ENCODE measurements around the gene HOXD8. TPM values are rescaled to one million over a fixed set of nuclear protein-coding genes. Genes with fewer than 3 reads are reported as not detected.

HOXD8 gene
- polyA plus RNA-seq, 1 donor: 4.0 TPM

DNA sequence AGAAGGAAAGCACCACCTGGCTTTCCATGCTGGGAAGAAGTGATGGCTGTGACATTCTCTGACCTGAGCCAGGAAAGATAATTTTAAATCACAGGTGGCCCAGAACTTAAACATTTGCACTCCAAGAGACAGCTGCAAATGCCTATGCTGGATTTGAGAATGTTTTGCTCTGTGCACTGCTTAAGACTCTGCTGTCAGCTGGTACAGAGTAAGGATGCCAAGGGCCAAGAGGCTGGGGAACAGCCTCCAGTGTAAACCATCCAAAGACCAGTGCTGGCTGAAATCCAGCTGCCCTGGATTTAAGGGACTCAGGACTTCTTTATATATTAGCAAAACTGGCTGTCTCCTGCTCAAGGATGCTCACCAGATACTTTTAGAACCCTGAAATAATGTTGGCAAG lies 3.9 kb downstream of the HOXD8 start:
- H3K36me3 ChIP-seq (ENCODE audit: control insufficient read depth, insufficient read depth, low read length): no peaks in the 10 kb centered on the region
- no peak overlapping the region for H3K27ac ChIP-seq (ENCODE audit: low read length)

DNA sequence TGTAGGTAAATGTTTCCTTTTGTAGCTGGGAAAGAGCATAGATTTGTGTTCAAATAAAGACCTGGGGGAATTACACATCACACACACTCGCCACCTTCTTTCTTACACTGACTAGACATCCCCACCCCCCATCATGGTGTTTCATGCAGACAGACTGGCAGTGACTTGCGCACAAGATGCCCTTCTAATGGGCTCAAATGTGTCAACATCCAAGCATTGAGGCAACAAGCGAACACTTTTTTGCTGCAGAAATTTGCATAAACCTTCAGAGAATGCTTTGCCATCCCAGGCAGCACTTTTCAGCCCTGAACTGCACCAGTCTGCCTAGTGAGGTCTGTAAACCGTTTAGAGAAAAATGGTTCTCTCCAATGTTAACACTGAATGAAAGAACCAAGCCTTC lies 4.5 kb downstream of the HOXD8 start:
- DNase-seq: no peak
- H3K4me3 ChIP-seq (ENCODE audit: low read length): no peak overlapping the region
- peaks cover 91% of the 10 kb centered on the region for H3K27me3 ChIP-seq (ENCODE audit: control insufficient read depth, insufficient read depth, low read length)
- WGBS (ENCODE audit: insufficient coverage, low lambda C conversion rate): no CpG with 5 or more reads among the region's 4 CpGs
- peaks cover 2% of the 10 kb centered on the region for H3K4me1 ChIP-seq (ENCODE audit: control insufficient read depth, insufficient read depth, low read length)
- H3K9me3 ChIP-seq (ENCODE audit: control insufficient read depth, low read depth, low read length): peaks cover 6% of the 10 kb centered on the region
- no peaks in the 10 kb centered on the region for H3K36me3 ChIP-seq (ENCODE audit: control insufficient read depth, insufficient read depth, low read length)
- H3K27ac ChIP-seq (ENCODE audit: low read length): no peak overlapping the region

More for the DNA sequence above, 3.9 kb downstream of the HOXD8 start:
- peaks cover 2% of the 10 kb centered on the region for H3K4me1 ChIP-seq (ENCODE audit: control insufficient read depth, insufficient read depth, low read length)
- H3K4me3 ChIP-seq (ENCODE audit: low read length): no peak overlapping the region
- DNase-seq: no peak
- H3K9me3 ChIP-seq (ENCODE audit: control insufficient read depth, low read depth, low read length): peaks cover 6% of the 10 kb centered on the region
- H3K27me3 ChIP-seq (ENCODE audit: control insufficient read depth, insufficient read depth, low read length): peaks cover 91% of the 10 kb centered on the region

DNA sequence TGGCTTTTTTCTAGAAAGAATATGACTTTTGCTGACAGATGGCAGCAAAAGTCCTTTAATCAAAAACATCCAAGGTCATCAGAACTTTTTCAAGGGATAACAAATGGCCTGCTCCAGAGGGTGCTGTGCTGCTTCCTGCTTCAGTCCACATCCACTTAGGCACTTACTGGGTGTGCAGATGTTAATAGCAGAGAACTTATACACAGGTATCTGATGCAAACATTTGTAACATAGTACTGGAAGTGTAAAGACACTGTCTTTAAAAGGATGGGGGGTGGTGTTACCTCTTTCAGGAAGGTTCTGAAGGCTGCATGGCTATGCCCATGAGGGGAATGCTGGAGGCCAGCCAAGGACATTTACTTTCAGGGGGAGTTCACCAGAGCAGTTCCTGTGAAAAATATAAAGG lies 5.5 kb downstream of the HOXD8 start:
- H3K4me1 ChIP-seq (ENCODE audit: control insufficient read depth, insufficient read depth, low read length): peaks cover 2% of the 10 kb centered on the region
- no peak overlapping the region for H3K4me3 ChIP-seq (ENCODE audit: low read length)
- DNase-seq: no peak
- H3K27ac ChIP-seq (ENCODE audit: low read length): peak overlapping the region; percentile 56
- peaks cover 95% of the 10 kb centered on the region for H3K27me3 ChIP-seq (ENCODE audit: control insufficient read depth, insufficient read depth, low read length)
- no peaks in the 10 kb centered on the region for H3K36me3 ChIP-seq (ENCODE audit: control insufficient read depth, insufficient read depth, low read length)
- H3K9me3 ChIP-seq (ENCODE audit: control insufficient read depth, low read depth, low read length): peaks cover 3% of the 10 kb centered on the region

DNA sequence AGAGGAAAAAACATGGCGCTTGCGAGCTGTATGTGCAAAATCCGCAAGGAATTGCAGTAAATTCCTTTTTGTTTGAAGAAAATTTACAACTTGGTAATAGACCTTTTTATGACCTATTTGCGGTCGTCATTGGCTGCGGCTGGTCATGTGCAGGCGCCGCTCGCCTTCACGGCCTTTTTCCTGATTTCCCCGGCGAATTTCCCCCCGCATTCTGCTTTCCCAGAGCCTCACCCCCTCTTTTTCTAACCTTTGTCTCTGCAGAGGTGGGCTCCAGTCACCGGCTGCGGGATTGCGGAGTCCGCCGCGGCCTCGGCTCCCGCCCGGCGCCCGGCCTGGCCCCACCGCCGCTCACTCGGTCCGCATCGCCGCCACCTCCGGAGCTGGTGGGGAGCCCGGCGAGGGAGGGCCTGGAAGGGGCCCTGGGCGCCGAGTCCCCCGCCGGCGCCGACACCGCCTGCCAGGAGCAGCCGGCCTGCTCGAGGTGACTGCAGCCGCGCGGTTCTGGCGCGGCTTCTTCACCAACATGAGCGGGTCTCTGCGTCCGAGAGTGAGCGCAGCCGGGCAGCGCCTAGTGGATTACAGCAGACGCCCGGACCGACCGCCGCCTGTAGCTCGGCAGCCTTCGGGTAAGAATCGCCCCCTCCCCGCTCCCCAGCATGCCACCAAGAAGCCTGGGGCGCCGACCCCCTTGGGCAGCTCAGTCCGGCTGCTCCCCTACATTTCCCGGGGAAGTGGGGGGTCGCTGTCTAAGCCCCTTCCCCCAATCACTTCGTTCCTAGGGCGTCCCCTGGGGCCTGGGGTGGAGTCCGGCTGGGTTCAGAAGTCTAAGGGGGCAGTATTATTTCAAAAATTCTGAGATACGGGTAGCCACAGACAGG lies 7.1 kb downstream of the HOXD8 start:
- H3K27ac ChIP-seq (ENCODE audit: low read length): peak overlapping the region; percentile 56
- H3K9me3 ChIP-seq (ENCODE audit: control insufficient read depth, low read depth, low read length): peaks cover 6% of the 10 kb centered on the region
- peak in 1 of 2 donors; percentile 54 for DNase-seq
- peaks cover 93% of the 10 kb centered on the region for H3K27me3 ChIP-seq (ENCODE audit: control insufficient read depth, insufficient read depth, low read length)
- H3K4me3 ChIP-seq (ENCODE audit: low read length): peak overlapping the region; percentile 55
- peaks cover 5% of the 10 kb centered on the region for H3K4me1 ChIP-seq (ENCODE audit: control insufficient read depth, insufficient read depth, low read length)
- H3K36me3 ChIP-seq (ENCODE audit: control insufficient read depth, insufficient read depth, low read length): no peaks in the 10 kb centered on the region
- WGBS (ENCODE audit: insufficient coverage, low lambda C conversion rate): no CpG with 5 or more reads among the region's 71 CpGs

DNA sequence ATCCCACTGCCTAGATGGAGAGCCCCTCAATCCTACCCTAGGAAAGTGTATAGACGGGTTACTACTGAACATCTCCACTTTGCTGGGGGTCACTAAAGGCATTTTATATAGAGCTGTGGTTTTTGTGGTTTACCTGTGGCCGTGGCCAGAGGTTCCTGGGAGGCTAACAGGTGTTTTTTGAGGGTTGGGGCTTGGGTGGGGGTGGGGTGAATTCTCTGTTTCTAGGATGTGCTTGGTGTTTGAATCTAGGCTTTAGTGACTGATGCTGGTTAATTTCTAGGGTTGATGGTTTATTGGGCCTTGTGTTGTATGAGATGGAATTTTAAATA lies 7.7 kb downstream of the HOXD8 start:
- peaks cover 5% of the 10 kb centered on the region for H3K4me1 ChIP-seq (ENCODE audit: control insufficient read depth, insufficient read depth, low read length)
- no CpG with 5 or more reads among the region's 2 CpGs for WGBS (ENCODE audit: insufficient coverage, low lambda C conversion rate)
- H3K4me3 ChIP-seq (ENCODE audit: low read length): peak overlapping the region; percentile 55
- H3K27ac ChIP-seq (ENCODE audit: low read length): peak overlapping the region; percentile 55
- DNase-seq: no peak
- peaks cover 6% of the 10 kb centered on the region for H3K9me3 ChIP-seq (ENCODE audit: control insufficient read depth, low read depth, low read length)
- no peaks in the 10 kb centered on the region for H3K36me3 ChIP-seq (ENCODE audit: control insufficient read depth, insufficient read depth, low read length)
- peaks cover 88% of the 10 kb centered on the region for H3K27me3 ChIP-seq (ENCODE audit: control insufficient read depth, insufficient read depth, low read length)

DNA sequence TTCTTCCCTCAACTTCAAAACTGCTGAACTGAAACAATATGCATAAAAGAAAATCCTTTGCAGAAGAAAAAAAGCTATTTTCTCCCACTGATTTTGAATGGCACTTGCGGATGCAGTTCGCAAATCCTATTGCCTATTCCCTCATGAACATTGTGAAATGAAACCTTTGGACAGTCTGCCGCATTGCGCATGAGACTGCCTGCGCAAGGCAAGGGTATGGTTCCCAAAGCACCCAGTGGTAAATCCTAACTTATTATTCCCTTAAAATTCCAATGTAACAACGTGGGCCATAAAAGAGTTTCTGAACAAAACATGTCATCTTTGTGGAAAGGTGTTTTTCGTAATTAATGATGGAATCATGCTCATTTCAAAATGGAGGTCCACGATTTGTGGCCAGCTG lies 8.4 kb downstream of the HOXD8 start:
- WGBS (ENCODE audit: insufficient coverage, low lambda C conversion rate): no CpG with 5 or more reads among the region's 8 CpGs
- Histone ChIP-seq H3K27ac (ENCODE audit: low read length) (peak overlapping the region; percentile 55), H3K4me3 (ENCODE audit: low read length) (peak overlapping the region; percentile 55)

DNA sequence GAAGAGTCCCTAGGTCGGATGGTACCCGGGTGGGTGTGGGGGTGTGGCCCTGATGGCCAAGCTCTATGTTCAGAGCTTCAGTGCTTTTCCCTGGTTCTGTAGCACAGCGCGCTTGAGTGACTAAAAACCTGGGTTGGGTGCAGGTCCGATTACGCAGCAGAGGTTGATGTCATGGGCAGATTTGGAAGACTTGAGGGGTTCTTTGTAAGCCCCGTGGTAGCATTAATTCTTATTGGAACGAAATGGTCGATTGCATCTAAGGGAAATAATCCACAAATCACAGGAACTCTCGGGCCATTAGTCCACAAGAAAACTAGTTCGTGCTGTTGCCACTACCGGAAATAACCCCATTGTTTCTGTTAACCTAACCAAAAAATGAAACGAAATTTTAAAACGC lies 9.0 kb downstream of the HOXD8 start:
- Histone ChIP-seq H3K27me3 (ENCODE audit: control insufficient read depth, insufficient read depth, low read length) (peaks cover 84% of the 10 kb centered on the region), H3K27ac (ENCODE audit: low read length) (peak overlapping the region; percentile 55), H3K9me3 (ENCODE audit: control insufficient read depth, low read depth, low read length) (peaks cover 6% of the 10 kb centered on the region), H3K4me3 (ENCODE audit: low read length) (peak overlapping the region; percentile 14), H3K4me1 (ENCODE audit: control insufficient read depth, insufficient read depth, low read length) (peaks cover 3% of the 10 kb centered on the region), H3K36me3 (ENCODE audit: control insufficient read depth, insufficient read depth, low read length) (no peaks in the 10 kb centered on the region)
- DNase-seq: no peak
- WGBS (ENCODE audit: insufficient coverage, low lambda C conversion rate): 0% methylated on average over 1 of the region's 14 CpGs

More for the DNA sequence above, 8.4 kb downstream of the HOXD8 start:
- no peak for DNase-seq
- Histone ChIP-seq H3K4me1 (ENCODE audit: control insufficient read depth, insufficient read depth, low read length) (peaks cover 3% of the 10 kb centered on the region), H3K36me3 (ENCODE audit: control insufficient read depth, insufficient read depth, low read length) (no peaks in the 10 kb centered on the region), H3K9me3 (ENCODE audit: control insufficient read depth, low read depth, low read length) (peaks cover 6% of the 10 kb centered on the region), H3K27me3 (ENCODE audit: control insufficient read depth, insufficient read depth, low read length) (peaks cover 84% of the 10 kb centered on the region)

DNA sequence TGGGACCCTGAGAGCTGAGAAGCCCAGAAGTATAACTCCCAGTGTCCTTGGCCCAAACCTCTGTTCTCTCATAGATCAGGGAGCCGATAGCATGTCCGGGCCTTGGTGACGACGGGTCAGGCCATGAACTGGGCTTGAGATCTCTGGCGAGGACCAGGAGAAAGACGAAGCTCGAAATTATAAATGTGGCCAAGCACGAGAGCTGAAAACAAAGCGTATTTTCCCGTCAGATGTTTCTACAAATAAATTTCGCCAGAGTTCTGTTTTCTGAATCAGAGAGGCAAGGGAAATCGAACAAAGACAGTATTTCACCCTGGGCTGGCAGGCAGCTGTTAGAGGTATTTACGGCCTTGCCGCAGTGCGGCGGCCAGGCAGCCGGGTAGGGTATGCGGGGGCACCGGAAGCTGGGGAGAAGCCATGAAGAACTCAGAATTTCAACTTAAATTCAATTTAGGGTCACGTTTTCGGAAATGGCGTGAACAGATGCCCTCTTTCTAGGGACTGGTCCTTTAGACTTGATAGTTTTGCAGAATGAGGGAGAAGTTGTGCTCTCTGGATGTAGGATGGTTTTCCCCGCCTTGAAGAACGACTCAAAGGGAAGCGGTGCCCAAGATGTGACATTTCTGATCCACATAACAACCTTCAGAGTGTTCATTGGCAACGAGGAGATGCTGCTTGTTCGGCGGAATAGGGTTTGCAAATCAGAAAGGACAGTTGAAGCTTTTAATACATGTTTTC lies 9.6 kb downstream of the HOXD8 start:
- Histone ChIP-seq H3K4me1 (ENCODE audit: control insufficient read depth, insufficient read depth, low read length) (peaks cover 3% of the 10 kb centered on the region), H3K27ac (ENCODE audit: low read length) (peak overlapping the region; percentile 55), H3K27me3 (ENCODE audit: control insufficient read depth, insufficient read depth, low read length) (peaks cover 84% of the 10 kb centered on the region), H3K4me3 (ENCODE audit: low read length) (no peak overlapping the region), H3K9me3 (ENCODE audit: control insufficient read depth, low read depth, low read length) (peaks cover 6% of the 10 kb centered on the region), H3K36me3 (ENCODE audit: control insufficient read depth, insufficient read depth, low read length) (no peaks in the 10 kb centered on the region)
- no CpG with 5 or more reads among the region's 28 CpGs for WGBS (ENCODE audit: insufficient coverage, low lambda C conversion rate)
- no peak for DNase-seq

DNA sequence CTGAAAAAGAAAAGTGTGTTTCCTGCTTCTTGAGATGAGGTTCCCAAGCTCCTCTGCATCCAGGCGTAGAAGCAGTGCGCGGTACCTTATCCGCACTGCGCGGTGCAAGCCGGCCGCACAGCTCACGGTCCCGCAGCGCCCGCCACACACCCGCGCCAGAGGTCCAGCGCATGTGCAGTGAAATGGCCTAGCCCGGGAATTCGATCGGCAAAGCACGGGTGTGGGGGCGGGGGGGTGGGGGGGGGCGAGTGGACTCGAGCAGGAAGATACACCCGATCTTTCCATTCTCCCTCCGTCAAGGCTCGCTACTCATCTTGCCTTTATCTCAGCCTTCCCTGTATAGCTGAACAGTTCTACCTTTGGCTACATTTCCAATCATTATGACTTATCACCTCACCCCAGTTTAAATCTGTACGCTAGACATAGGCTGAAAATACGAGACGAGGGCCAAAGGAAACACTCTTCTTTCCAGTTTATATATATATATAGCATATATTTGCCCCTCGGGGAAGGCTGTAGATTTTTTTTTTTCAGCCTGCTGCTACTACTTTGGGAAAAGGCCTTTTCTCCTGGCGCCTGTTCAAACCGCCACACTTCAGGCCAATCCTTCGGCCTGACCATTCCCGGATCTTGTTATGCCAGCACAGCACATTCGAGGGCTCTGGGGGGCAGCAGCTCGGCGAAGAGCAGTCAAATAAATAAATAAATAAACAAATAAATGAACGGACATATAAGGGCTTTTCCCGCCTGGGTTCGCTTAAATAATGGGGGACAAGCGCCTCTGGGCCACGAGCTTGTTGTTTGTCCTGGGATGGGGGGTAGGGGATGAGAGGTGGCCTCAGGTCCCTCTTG lies 10.4 kb downstream of the HOXD8 start:
- Histone ChIP-seq H3K9me3 (ENCODE audit: control insufficient read depth, low read depth, low read length) (peaks cover 6% of the 10 kb centered on the region), H3K27ac (ENCODE audit: low read length) (peak overlapping the region; percentile 28), H3K36me3 (ENCODE audit: control insufficient read depth, insufficient read depth, low read length) (no peaks in the 10 kb centered on the region), H3K27me3 (ENCODE audit: control insufficient read depth, insufficient read depth, low read length) (peaks cover 77% of the 10 kb centered on the region), H3K4me3 (ENCODE audit: low read length) (peak overlapping the region; percentile 49), H3K4me1 (ENCODE audit: control insufficient read depth, insufficient read depth, low read length) (peaks cover 3% of the 10 kb centered on the region)
- DNase-seq: no peak
- WGBS (ENCODE audit: insufficient coverage, low lambda C conversion rate): no CpG with 5 or more reads among the region's 41 CpGs
